ENCODE data around the gene SAMD9L. TPM values are rescaled to one million over a fixed set of nuclear protein-coding genes. Genes with fewer than 3 reads are reported as not detected.

Gene SAMD9L
- total RNA-seq, 1 experiment from 2014 or later = not detected

GRCh38 chr7:93140582-93141191 is 7.5 kb downstream of the SAMD9L start:
- H4K5ac ChIP-seq (ENCODE audit: insufficient read length, low read depth, low read length) = no peak overlapping the region
- no peaks in the 10 kb centered on the region for H3K79me1 ChIP-seq (ENCODE audit: insufficient read depth, low read depth, low read length, poor library complexity, severe bottlenecking)
- no peaks in the 10 kb centered on the region for H3K27me3 Mint-ChIP-seq (ENCODE audit: low read depth)
- no peaks in the 10 kb centered on the region for H3K23me2 ChIP-seq (ENCODE audit: insufficient read length, low read depth, low read length, poor library complexity, severe bottlenecking)
- H4K91ac ChIP-seq (ENCODE audit: insufficient read length, low read depth, low read length) = no peak overlapping the region
- no peak overlapping the region for H3K4me2 ChIP-seq (ENCODE audit: insufficient read depth, insufficient read length, low read length)
- H3K9ac ChIP-seq (ENCODE audit: extremely low read depth, insufficient read length, low read length) = no peak overlapping the region
- no peak overlapping the region for H3K27ac Mint-ChIP-seq
- H3K23ac ChIP-seq (ENCODE audit: insufficient read length, low read depth, low read length) = no peak overlapping the region
- no peak for DNase-seq
- H2BK15ac ChIP-seq (ENCODE audit: low read depth, low read length) = no peak overlapping the region
- H4K8ac ChIP-seq (replicated peaks; ENCODE audit: insufficient read length, low read depth, low read length) = no peak overlapping the region
- H2BK20ac ChIP-seq (ENCODE audit: low read depth, low read length, poor library complexity, severe bottlenecking) = no peak overlapping the region
- H3K27me3 ChIP-seq (ENCODE audit: insufficient read depth, low read length) = no peaks in the 10 kb centered on the region
- H2BK120ac ChIP-seq (ENCODE audit: low read depth, low read length, poor library complexity, severe bottlenecking) = no peak overlapping the region
- H3K4ac ChIP-seq (ENCODE audit: low read depth, low read length) = no peak overlapping the region
- WGBS (ENCODE audit: extremely low coverage, insufficient read length, low lambda C conversion rate) = 100% methylated on average over 1 of the region's 3 CpGs
- H3K9me3 ChIP-seq (ENCODE audit: control insufficient read depth, low read depth, low read length) = no peaks in the 10 kb centered on the region
- no peaks in the 10 kb centered on the region for H3K36me3 Mint-ChIP-seq (ENCODE audit: insufficient read depth in 1 of 3, low read depth in 3 of 3)
- no peaks in the 10 kb centered on the region for H3K9me3 Mint-ChIP-seq
- H3K18ac ChIP-seq (ENCODE audit: insufficient read length, low read depth, low read length) = no peak overlapping the region
- H3K4me1 Mint-ChIP-seq = no peaks in the 10 kb centered on the region
- no peak overlapping the region for H2BK12ac ChIP-seq (ENCODE audit: insufficient read length, low read depth, low read length)
- H2AFZ ChIP-seq (ENCODE audit: low read length) = no peak overlapping the region
- no peak overlapping the region for H3K4me3 Mint-ChIP-seq
- H3K27ac ChIP-seq (ENCODE audit: insufficient read length, low read depth, low read length) = no peak overlapping the region
- peaks cover 3% of the 10 kb centered on the region for H4K20me1 ChIP-seq (ENCODE audit: control insufficient read depth, insufficient read depth, insufficient read length)
- H2AK5ac ChIP-seq (ENCODE audit: insufficient read length, low read length) = no peak overlapping the region
- H3K4me1 ChIP-seq (ENCODE audit: insufficient read depth, low read length) = no peaks in the 10 kb centered on the region
- no peaks in the 10 kb centered on the region for H3K79me2 ChIP-seq (ENCODE audit: insufficient read depth, low read length)
- H3T11ph ChIP-seq (ENCODE audit: low read length) = no peak overlapping the region
- no peak overlapping the region for H3K56ac ChIP-seq (ENCODE audit: insufficient read length, low read depth, low read length)
- H2BK5ac ChIP-seq (ENCODE audit: insufficient read length, low read length) = no peak overlapping the region
- TF ChIP-seq, protein P1, sequence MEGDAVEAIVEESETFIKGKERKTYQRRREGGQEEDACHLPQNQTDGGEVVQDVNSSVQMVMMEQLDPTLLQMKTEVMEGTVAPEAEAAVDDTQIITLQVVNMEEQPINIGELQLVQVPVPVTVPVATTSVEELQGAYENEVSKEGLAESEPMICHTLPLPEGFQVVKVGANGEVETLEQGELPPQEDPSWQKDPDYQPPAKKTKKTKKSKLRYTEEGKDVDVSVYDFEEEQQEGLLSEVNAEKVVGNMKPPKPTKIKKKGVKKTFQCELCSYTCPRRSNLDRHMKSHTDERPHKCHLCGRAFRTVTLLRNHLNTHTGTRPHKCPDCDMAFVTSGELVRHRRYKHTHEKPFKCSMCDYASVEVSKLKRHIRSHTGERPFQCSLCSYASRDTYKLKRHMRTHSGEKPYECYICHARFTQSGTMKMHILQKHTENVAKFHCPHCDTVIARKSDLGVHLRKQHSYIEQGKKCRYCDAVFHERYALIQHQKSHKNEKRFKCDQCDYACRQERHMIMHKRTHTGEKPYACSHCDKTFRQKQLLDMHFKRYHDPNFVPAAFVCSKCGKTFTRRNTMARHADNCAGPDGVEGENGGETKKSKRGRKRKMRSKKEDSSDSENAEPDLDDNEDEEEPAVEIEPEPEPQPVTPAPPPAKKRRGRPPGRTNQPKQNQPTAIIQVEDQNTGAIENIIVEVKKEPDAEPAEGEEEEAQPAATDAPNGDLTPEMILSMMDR (conservative IDR thresholded peaks at IDR 0.05) = no peak
- H3K14ac ChIP-seq (ENCODE audit: insufficient read depth, low read length) = no peak overlapping the region
